Measurements from ENCODE around the gene KDM8. TPM values are rescaled to one million over a fixed set of nuclear protein-coding genes. Genes with fewer than 3 reads are reported as not detected.

KDM8 gene
- polyA plus RNA-seq, 4 donors = 8.1 to 12.0 (median 9.3) TPM

DNA sequence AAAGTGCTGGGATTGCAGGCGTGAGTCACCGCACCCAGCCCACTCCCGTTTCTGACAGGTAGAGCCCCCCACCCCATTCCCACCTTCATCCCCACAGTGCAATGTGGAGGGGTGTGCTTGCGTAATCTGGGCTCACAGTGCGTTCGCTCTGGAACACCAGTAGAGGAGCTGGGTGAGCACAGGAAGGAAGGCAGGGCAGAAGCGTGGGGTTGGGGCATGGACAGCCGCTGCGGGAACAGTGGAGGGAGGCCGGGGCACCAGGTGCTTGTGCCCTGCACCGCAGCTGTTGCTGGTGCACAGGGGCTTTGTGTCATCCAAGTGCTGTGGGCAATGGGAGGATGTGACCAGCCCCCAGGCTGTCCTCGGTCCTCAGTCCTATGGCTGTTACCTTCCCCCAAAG, 24.7 kb downstream of the KDM8 start:
- DNase-seq (ENCODE audit: low read depth in 4 of 4, low spot score in 2 of 4) = no peak

DNA sequence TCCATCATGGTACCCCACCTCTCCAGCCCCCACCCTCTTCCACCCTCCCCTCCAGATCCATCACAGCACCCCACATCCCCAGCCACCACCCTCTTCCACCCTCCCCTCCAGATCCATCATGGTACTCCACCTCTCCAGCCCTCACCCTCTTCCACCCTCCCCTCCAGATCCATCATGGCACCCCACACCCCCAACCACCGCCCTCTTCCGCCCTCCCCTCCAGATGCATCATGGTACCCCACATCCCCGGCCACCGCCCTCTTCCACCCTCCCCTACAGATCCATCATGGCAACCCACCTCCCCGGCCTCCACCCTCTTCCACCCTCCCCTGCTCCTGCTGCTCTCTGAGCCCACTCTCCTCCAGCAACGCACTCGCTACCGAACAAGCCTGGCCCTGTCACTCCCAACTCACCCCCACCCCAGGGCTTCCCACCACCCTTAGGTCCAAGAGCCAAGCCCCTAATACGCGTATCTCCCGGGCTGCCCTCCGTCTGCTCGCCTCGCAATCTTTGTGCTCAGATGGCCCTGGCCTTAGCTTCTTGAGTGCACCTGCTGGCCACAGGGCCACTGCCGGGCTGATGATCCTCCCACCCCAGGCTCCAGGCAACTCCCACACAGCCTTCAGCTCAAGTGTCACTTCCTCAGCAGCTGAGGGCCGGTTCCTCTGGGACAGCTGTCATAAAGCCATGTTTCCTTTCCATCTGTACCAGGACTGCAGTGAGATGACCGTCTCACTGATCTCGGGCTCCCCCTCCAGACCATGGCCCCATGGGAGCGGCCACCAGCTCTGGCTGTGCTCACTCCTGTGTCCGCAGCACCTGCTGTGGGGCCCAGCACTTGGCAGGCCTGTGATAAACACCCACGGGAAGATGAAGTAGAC, 25.5 kb downstream of the KDM8 start:
- peak in 2 of 4 donors; percentile 54 to 57 for DNase-seq (ENCODE audit: low read depth in 4 of 4, low spot score in 2 of 4)

DNA sequence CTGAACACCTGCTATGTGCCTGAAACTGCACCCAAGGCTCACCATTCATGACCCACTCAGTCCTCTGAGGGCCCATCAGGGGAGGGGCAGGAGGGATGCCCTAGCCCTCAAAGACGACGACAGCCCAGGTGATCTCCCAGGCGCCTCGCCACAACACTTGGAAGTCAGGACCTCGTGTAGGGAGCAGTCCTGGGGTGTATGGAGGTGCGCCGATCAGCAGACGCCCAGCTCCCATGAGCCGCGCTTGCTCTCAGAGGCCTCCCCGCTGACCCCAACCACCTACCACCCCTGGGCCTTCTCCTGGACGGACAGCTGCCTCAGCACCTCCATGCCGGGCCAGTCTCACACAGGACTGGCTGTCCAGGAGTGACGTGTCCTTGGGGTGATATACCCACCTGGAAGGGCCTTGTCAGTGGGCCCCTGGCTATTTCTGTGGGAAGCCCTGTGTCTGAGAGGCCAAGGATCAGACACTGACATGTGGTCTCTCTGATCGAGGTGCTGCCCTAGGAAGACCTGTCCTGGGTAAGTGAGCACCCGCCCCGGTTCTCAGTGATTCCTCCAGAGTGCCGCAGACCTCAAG, 26.7 kb downstream of the KDM8 start:
- DNase-seq (ENCODE audit: low read depth in 4 of 4, low spot score in 2 of 4) = no peak

DNA sequence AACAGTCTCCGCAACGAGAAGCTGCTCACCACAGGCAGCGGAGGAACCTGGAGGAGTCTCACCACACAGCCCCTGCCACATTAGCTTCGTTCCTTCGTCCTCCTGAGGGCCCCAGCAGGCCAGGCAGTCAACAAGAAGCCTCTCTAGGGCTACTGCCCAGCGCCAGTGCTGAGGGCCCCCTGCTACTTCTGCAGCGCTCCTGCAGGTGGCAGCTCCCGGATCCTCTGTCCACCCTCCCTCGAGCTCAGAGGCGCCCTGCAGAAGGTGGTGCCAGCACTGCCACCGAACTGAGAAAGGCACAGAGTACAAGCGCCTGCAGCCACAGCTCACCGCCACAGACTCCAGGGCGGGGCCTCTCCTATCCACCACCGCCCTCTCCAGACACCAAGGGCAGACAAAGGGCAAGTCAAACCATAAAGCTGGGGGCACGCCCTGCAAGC, 27.3 kb downstream of the KDM8 start:
- DNase-seq (ENCODE audit: low read depth in 4 of 4, low spot score in 2 of 4) = no peak

DNA sequence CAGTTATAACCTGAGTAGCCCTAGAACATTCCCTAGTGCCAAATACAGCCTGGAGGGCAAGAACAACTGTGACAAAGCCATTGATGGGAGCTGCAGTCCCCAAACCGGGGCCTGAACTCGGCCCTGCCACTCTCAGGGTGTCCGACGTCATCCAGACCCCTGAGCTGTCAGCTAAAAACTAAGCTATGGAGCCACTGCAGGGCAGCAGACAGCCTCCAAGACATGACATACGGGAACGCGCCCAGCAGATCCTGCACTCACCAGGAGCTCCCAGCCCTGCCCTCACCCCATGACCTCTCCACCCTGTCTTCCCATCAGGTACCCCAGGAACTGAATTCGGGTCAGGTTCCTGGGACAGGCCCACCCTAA, 28.4 kb downstream of the KDM8 start:
- DNase-seq (ENCODE audit: low read depth in 4 of 4, low spot score in 2 of 4) = no peak

DNA sequence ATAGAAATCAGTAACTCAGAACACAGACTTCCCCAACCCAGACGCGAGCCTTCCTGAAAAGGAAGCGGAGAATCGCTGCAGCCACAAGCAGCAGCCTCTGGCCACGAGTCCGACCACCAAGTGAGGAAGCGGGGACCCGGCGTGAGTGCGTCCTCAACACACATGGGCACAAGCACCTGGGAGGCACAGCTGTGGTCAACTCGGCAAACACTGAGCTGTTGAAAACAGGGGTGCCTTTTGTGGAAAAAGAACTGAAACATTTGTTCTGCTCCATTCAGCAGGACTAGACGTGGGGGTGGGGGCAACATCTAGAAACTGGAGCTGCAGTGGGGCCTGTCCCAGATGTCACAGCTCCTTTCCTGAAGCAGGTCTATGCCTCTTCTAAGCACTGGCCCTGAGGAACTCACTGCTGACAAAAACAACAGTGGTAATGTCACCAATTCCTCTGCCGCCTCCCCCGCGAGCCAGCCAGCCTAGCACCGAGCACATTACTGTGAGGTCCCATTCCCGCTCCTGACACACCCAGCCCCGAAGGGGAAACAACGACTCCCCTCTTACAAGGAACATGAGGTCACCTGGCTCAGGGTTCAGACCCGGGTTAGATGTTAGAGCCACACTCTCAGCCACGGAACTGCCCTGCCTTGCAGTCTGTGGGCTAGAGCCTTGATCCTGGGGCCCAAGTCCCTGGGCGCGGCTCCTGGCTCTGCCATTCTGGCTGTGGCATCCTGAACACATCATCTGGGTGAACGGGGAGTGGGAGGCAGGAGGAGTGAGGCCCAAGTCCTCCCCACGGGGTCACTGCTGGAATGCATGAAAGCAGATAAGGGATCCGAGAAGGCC, 29.0 kb downstream of the KDM8 start:
- no peak for DNase-seq (ENCODE audit: low read depth in 4 of 4, low spot score in 2 of 4)

DNA sequence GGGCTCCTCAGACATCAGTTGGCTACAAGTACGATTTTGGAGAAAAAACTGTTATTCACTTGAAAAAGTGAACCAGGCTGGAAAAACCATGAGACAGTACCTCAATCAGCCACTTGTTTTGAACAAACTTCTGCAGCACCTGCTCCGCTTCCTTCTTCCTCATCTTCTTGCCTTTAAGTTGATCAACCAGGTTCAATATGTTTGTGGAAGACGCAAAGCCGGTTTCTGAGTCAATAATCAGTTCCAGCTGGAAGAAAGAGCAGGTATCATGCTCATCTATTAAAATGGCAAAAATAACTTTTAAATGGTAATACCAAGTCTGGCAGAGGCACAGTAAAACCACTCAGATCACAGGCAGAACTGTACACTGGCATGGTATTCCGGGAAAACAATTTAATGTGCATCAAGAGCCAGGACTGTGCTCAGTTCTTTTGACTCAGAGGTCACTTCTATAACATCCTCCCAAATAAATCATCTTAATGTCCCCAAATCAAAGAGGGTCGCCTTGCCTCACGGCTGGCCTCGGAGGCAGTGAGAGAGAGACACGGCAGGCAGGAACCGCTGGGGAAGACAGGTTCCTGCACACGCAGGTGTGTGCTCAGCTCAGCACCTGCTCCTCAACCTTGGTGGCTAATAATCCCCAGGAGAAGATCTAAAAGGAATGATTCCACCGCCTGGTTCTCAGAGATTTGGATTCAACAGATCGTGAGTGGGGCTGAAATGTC, 29.7 kb downstream of the KDM8 start:
- DNase-seq (ENCODE audit: low read depth in 4 of 4, low spot score in 2 of 4) = no peak

DNA sequence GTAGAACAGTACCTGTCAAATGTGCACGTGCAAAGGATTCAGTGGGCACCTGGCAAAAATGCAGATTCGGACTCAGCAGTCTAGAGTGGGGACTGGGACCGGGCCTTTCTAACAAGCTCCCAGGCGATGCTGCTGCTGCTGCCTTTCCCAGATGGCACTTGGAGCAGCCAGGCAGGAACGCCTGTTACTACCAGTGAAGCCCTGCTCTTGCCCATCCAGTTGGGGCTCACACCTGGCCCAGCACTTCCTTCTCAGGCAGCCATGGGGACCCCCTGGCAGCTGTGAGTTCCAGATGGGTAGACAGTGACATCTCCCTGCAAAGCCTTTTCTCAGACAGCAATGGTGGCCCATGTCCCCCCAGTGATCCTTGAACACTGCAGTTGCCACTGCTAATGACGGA, 30.4 kb downstream of the KDM8 start:
- no peak for DNase-seq (ENCODE audit: low read depth in 4 of 4, low spot score in 2 of 4)

DNA sequence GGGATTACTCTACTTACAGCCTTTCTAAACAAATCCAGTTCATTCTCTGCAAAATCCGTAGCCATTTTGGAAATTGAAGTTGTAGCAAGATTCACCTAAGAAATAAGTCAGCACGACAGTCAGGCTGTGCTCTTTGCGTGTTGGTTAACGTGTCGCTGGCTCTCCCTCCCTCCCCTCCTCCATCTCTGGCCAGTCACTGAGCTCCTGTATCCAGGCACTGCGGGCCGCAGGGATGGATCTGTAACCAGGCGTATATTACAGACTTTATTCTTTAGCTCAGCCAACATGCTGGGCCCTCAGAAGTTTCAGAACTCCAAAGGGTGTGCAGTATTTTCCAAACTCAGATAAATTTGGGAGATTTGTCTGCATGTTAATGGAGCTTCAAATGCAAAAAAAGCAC, 30.8 kb downstream of the KDM8 start:
- DNase-seq (ENCODE audit: low read depth in 4 of 4, low spot score in 2 of 4) = no peak

DNA sequence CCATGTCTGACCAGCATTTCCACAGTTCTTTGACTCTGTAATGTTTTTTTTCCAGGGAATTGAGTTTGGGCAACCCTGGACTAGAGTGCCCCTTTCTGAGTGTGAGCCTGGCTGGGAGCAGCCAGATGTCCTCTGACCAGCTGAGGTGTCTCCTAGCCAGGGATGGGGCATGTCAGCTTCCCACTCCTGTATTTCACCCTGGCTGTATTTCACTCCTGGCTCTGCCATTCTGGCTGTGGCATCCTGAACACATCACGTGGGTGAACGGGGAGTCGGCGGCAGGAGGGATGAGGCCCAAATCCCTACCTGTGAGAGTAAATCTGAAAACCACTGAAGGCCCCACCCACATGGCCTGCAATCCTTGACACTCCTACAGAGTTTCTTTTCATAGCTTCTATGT, 31.3 kb downstream of the KDM8 start:
- DNase-seq (ENCODE audit: low read depth in 4 of 4, low spot score in 2 of 4) = no peak

DNA sequence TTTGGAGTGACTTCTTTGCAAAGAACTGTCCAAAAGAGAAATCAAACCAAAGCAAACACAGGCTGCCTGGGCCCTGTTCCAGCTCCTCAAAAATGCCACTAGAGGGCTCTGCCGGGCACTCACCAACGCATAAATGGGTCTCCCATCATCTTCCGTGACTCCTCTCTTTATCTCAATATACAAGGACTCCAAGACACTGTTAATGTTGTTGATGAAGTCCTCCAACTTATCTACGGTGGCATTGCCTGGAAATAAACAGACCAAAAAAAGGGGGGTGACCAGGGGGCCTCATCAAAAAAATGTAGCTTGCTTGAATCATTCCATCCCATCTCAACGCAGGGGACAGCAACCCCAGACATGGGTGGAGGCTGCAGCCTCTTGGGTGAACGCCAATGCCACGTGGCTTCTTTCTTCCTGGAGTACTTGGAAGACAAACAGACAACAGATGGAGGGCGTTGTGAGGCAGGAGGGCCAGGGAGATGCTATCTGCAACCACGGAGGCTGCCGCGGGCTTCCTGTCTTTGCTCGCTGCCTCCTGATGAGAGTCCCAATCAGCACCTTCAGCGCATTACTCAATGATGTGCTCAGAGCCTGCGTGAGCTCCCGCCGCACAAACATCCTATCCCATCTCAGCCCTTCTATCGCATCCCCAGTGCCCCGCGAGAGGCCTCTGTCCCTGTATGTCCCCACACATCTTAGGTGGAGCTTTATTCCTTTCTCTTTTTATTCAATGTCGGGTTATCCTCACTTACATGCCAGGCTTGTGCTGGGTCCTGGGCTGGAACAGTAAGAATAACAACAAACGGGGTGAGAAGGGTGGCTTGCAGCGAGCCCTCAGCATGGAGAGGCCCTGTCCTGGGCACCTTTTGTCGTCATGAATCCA, 32.0 kb downstream of the KDM8 start:
- DNase-seq (ENCODE audit: low read depth in 4 of 4, low spot score in 2 of 4) = peak in 3 of 4 donors; percentile 26 to 56 (median 41)

DNA sequence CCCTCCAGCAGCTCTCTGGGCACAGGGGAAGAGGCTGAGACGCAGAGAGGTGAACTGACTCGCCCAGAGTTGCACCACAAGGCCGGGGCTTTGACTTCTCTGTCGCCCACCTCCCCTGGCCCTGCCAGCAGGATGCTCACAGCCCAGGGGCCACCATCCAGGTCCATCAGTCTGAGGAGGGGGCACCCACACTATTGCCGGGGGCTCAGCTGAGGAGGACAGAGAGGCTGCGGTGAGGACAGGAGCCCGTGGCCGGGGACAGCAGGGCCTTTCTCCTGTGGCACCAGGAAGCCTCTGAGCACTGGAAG, 32.6 kb downstream of the KDM8 start:
- no peak for DNase-seq (ENCODE audit: low read depth in 4 of 4, low spot score in 2 of 4)

DNA sequence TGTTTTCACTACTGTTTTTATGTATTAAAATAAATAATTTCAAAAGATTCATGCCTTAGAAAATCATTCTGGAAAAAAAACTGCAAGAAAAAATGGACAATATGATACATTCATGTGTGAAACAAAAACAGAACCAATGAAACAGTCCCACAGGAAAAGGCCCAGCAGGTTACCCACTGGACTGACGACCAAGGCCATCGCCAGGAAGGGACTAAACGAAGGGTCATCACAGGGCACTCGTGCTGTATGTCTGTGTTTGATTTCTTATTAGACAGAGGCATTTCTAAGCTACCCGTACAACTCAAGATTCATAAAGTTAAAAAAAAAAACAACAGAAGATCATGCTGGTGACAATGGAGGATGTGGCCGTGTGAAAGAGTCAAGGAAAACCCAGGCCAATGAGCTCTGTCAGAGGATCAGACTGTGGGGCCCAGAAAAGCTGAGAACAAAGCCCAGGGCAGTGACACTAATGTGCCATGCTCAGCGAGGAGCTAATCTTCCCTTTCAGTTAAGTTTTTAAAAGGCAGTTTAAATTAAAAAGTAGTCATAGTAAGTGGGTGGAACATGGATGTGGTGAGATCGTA, 33.4 kb downstream of the KDM8 start:
- DNase-seq (ENCODE audit: low read depth in 4 of 4, low spot score in 2 of 4) = no peak

DNA sequence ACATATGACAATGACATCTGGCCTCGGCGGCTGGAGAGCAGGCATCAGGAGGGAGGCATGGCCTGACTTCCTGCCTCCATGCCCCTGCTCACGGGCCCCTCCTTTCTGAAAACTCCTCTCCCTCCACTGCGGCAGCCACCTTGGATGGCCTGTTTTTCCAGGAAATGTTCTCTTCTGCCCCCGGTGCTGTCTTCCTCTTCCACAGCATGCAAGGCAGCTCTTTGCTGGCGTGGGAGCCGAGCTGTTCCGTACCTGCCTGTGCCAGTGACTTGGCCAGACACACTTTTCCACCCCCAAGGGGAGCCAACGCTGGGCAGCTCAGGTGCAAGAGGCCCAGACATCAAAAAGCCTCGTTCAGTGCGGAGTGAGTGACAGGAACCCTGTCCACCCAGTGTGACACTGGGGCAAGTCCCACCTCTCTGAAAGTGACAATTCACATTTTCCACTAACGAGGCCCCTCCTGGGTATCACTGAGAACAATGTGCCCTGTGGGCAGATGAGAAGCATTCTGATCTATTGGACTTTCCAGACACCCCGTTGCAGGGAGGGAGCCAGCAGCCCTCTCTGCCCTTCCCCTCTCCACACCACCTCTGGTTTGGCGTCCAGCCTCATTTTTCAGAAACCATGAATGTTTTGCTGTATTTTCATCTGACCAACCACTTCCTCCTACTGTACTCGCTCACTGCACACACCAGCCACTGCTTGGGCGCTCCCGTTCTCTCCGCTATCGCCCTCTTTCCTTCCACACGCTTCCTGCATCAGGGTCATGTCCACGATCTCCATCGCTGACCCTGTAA, 34.1 kb downstream of the KDM8 start:
- no peak for DNase-seq (ENCODE audit: low read depth in 4 of 4, low spot score in 2 of 4)

DNA sequence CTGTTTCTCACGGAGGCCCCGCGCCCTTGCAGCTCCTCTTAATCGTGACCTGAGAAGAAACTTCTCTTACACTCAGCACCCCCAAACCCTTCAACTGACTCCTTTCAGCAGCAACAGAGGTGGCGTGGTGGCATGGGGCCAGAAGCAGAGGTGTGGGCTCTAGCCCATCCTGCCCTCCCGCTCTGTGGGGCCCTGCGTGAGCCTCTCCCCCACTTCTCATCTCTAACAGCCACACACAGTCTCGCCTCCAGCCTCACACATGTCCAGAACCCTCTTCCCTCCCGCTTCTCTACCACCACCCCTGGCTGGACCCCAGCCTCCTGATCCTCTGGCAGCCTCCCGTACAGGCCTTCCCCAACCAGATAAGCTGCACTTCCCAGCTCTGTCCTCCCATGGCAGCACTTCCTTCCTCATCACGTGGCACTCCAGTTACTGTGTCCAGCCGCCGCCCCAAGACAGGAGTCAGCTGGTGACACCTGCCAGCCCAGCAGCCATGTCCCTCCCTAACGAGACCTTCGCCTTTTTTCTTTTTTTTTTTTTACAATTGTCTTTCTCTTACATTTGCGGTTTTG, 34.8 kb downstream of the KDM8 start:
- no peak for DNase-seq (ENCODE audit: low read depth in 4 of 4, low spot score in 2 of 4)

DNA sequence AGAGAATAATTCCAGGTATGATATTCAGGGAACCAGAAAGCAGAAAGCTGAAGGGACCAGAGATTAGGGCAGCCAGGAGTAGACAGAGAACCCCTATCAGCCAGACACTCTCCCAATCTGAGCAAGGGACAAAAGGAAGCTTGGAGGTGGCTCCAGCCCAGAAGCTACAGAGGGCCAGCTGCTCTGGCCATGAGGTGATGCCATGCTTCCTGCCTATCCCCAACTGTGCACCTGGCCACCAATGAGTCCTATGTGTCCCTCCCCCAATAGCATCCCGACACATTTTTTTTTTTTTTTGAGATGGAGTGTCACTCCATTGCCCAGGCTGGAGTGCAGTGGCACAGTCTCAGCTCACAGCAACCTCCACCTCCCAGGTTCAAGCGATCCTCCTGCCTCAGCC, 35.3 kb downstream of the KDM8 start:
- DNase-seq (ENCODE audit: low read depth in 4 of 4, low spot score in 2 of 4) = no peak

DNA sequence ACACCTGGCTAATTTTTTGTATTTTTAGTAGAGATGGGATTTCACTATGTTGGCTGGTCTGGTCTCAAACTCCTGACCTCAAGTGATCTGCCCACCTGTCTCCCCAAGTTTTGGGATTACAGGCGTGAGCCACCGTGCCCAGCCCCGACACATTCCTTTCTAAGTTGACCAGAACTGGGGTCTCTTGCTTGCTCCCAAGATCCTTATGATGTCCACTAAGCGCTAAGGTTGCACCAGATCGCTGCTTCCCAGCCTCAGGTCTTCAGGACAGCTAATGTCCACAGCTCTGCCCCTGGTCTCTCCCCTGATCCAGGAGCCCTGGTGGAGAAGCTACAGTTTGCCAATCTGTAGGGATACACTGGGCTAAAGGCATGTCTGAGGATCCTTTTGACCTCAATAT, 35.7 kb downstream of the KDM8 start:
- DNase-seq (ENCODE audit: low read depth in 4 of 4, low spot score in 2 of 4) = no peak

DNA sequence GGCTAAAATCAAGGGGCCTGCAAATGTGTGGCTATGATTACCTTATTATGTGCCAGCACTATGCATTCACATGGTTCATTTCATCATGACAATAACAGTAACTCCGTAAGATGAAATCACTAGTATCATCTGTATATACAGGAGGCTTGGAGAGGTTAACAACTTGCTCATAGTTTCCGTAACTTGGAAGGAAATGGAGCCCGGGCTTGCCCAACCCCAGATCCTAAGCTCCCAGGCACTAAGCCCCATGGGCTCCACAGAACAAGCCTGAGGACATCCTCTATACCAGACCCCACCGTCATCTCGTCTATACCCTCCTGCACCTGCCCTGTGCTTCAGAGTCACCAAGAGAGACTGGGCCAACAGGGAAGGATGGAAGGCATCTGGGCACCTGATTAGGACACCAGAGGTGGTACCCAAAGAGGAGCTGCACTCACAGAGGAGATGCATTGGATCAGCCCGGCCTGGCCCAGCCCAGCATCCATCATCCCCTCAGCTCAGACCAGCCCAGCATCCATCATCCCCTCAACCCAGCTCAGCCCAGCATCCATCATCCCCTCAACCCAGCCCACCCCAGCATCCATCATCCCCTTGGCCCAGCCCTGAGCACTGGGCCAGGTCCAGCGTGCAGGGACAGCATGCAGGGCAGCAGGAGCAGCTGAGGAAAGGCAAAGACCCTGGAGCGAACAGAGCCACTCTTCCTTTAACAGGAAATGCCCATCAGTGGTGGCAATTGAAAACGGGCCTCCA, 36.8 kb downstream of the KDM8 start:
- DNase-seq (ENCODE audit: low read depth in 4 of 4, low spot score in 2 of 4) = no peak

All from left renal cortex interstitium (tissue), 4 donors.